Activated naive CD8-positive, alpha-beta T cell treated with anti-CD3 and anti-CD28 coated beads for 36 hours (primary cell): ENCODE measurements around the gene CNKSR3. TPM values are rescaled to one million over a fixed set of nuclear protein-coding genes. Genes with fewer than 3 reads are reported as not detected.
"Not testable (repeated sequence)": the region's sequence is repeated elsewhere in the genome, so short reads cannot be mapped to it uniquely, and the experiment has no call there.

Experiments
- DNase-seq: peaks from one replicate; pipeline ENCODE4 v3.0.0; 2021
- H3K27ac Mint-ChIP-seq: one replicate; pipeline ENCODE4 v1.8.0; 2022; ENCODE audit warnings: mild to moderate bottlenecking, moderate library complexity, mixed read lengths
- H3K27me3 Mint-ChIP-seq: one replicate; pipeline ENCODE4 v1.8.0; 2022; ENCODE audit warnings: mild to moderate bottlenecking, mixed read lengths
- H3K36me3 Mint-ChIP-seq: one replicate; pipeline ENCODE4 v1.8.0; 2021; ENCODE audit warnings: mild to moderate bottlenecking, mixed read lengths
- H3K4me1 Mint-ChIP-seq: one replicate; pipeline ENCODE4 v1.8.0; 2021; ENCODE audit warnings: mixed read lengths
- H3K4me3 Mint-ChIP-seq: one replicate; pipeline ENCODE4 v1.8.0; 2022; ENCODE audit warnings: mild to moderate bottlenecking, moderate library complexity, mixed read lengths
- H3K9me3 Mint-ChIP-seq: one replicate; pipeline ENCODE4 v1.8.0; 2022; ENCODE audit warnings: mixed read lengths
- total RNA-seq, 2 experiments: library from RNA; stranded (reverse); gene quantifications; one replicate each; pipeline ENCODE4 v1.2.3, GENCODE V29; 2021

CNKSR3 gene
- total RNA-seq, 2 experiments from 2014 or later: 1.1 to 1.3 TPM

DNA sequence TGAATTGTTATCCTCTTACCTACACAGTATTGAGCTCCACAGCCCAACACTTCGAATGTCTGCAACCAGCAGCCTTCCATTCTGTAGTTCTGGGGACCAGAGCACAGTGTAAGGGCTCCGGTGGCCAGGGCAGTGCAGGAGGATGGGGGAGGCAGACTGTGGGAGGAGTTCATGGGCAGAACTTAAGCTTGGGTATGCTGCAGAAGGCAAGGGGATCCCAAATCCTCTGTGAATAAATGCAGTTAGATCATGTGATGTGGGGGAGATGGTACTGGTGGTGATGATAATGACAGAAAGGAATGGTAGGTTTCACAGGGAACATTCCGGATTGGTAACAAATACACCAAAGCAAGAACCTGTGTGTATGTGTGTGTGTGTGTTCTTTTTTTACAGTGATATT is 26.5 kb upstream of the CNKSR3 start:
- no peak overlapping the region for H3K27ac Mint-ChIP-seq
- H3K4me3 Mint-ChIP-seq: no peak overlapping the region
- H3K27me3 Mint-ChIP-seq: no peaks in the 10 kb centered on the region

DNA sequence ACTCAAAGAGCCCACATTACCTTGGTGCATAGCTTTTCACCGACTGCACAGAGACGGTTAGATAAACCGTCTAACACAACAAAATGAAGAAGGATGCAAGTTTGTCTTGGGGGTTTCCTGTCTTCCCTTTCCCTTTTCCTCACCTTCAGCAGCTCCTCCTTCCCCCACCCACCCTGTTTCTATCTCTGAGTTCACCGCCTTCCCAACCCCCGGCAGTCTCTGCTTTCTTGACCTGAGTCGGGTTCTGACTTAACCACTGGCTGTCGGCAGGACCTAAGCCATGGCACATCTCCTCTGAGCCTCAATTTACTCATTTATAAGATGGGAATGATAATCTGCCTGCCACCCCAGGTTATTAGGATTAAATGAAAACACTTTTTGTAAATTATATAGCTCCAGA is 25.8 kb upstream of the CNKSR3 start:
- H3K27me3 Mint-ChIP-seq: no peaks in the 10 kb centered on the region
- H3K9me3 Mint-ChIP-seq: no peaks in the 10 kb centered on the region
- no peaks in the 10 kb centered on the region for H3K4me1 Mint-ChIP-seq
- H3K27ac Mint-ChIP-seq: no peak overlapping the region
- DNase-seq: no peak
- H3K36me3 Mint-ChIP-seq: no peaks in the 10 kb centered on the region
- no peak overlapping the region for H3K4me3 Mint-ChIP-seq

More for the DNA sequence above, 26.5 kb upstream of the CNKSR3 start:
- H3K36me3 Mint-ChIP-seq: no peaks in the 10 kb centered on the region
- no peaks in the 10 kb centered on the region for H3K4me1 Mint-ChIP-seq
- no peak for DNase-seq
- H3K9me3 Mint-ChIP-seq: no peaks in the 10 kb centered on the region

DNA sequence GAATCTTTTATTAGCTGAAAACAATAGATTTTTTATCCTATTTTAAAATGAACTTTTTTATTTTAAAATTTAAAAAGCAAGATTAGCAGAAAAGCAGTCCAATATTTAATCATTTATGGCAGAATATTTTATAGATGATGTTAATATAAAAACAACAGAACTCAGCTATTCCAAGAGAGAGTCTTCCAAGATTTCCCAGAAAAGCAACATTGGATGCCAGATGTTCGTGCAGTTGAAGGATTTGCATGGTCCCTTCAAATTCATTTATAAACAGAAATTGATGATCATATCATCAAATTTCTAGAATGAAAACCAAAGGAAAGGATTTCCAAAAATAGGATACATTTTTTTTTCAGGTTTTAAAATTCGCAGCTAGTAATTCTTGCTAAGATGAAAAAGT is 25.4 kb upstream of the CNKSR3 start:
- Mint-ChIP-seq H3K36me3 (no peaks in the 10 kb centered on the region), H3K4me1 (no peaks in the 10 kb centered on the region), H3K27ac (no peak overlapping the region), H3K4me3 (no peak overlapping the region), H3K9me3 (no peaks in the 10 kb centered on the region), H3K27me3 (no peaks in the 10 kb centered on the region)
- DNase-seq: no peak

DNA sequence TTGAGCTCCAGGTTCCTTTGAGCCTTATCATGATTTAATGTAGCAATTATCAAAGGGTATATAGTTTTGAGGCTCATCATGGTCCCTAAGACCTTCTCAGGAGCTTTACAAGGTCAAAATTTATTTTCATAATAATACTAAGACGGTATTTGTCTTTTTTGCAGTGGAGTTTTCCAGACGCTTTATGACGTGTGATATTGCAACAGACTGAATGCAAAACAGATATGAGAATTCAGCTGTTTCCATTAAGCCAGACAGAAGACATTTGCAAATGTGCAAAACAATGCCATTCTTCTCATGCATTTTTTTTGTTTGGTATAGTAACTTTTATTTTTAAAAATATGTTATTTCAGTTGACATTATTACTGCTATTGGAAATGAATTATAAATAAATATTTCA is 24.7 kb upstream of the CNKSR3 start:
- DNase-seq: no peak
- Mint-ChIP-seq H3K36me3 (no peaks in the 10 kb centered on the region), H3K9me3 (no peaks in the 10 kb centered on the region)

GRCh38 chr6:154534531-154534930 is 24.0 kb upstream of the CNKSR3 start:
- DNase-seq: no peak
- H3K4me1 Mint-ChIP-seq: no peaks in the 10 kb centered on the region
- H3K4me3 Mint-ChIP-seq: no peak overlapping the region

More for the DNA sequence above, 24.7 kb upstream of the CNKSR3 start:
- Mint-ChIP-seq H3K4me3 (no peak overlapping the region), H3K4me1 (no peaks in the 10 kb centered on the region), H3K27me3 (no peaks in the 10 kb centered on the region), H3K27ac (no peak overlapping the region)

DNA sequence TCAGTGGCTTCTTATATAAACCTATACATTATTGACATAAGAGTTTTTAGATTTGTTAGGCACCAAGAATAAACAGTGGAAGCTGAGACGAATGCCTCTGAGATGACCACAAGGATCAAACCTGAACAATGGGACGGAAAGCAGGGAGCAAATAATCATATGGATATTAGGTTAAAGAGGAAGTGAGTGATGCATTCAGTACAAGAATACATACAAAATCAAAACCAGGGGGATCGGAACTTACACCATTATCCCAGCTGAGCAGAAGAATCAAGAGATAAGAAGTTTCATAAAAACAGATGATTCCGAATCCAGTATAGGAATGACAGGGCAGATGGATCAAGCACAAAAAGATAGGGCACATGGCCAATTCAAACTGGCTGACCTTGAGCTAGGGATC is 21.9 kb upstream of the CNKSR3 start:
- no peak overlapping the region for H3K4me3 Mint-ChIP-seq
- H3K36me3 Mint-ChIP-seq: no peaks in the 10 kb centered on the region
- H3K4me1 Mint-ChIP-seq: no peaks in the 10 kb centered on the region
- H3K9me3 Mint-ChIP-seq: peaks cover 2% of the 10 kb centered on the region
- no peak overlapping the region for H3K27ac Mint-ChIP-seq
- H3K27me3 Mint-ChIP-seq: no peaks in the 10 kb centered on the region
- DNase-seq: no peak

More at GRCh38 chr6:154534531-154534930, 24.0 kb upstream of the CNKSR3 start:
- H3K27ac Mint-ChIP-seq: no peak overlapping the region
- no peaks in the 10 kb centered on the region for H3K36me3 Mint-ChIP-seq
- H3K9me3 Mint-ChIP-seq: no peaks in the 10 kb centered on the region
- no peaks in the 10 kb centered on the region for H3K27me3 Mint-ChIP-seq

DNA sequence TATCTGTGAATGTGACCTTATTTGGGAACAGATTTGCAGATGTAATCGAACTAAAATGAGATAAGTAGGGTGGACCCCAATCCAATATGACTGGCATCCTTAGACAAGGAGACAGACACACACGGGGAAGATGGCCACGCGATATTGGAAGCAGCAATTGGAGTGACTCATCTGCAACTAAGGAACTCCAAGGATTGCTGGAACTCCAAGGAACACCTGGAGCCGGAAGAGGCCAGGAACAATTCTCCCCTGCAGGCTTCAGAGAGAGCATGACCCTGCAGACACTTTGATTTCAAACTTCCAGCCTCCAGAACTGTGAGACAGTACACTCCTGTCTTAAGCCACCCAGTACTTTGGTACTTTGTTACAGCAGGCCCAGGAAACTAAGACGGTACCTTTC is 19.5 kb upstream of the CNKSR3 start:
- Mint-ChIP-seq H3K4me3 (no peak overlapping the region), H3K4me1 (no peaks in the 10 kb centered on the region), H3K27ac (no peak overlapping the region), H3K27me3 (no peaks in the 10 kb centered on the region), H3K9me3 (peaks cover 2% of the 10 kb centered on the region), H3K36me3 (no peaks in the 10 kb centered on the region)
- DNase-seq: no peak

- no peaks in the 10 kb centered on the region for H3K4me1 Mint-ChIP-seq
- H3K36me3 Mint-ChIP-seq: no peaks in the 10 kb centered on the region
- H3K4me3 Mint-ChIP-seq: no peak overlapping the region
- H3K9me3 Mint-ChIP-seq: peaks cover 2% of the 10 kb centered on the region
- no peaks in the 10 kb centered on the region for H3K27me3 Mint-ChIP-seq
- DNase-seq: no peak
- H3K27ac Mint-ChIP-seq: no peak overlapping the region
Measured at GRCh38 chr6:154528310-154528915, 17.9 kb upstream of the CNKSR3 start.

DNA sequence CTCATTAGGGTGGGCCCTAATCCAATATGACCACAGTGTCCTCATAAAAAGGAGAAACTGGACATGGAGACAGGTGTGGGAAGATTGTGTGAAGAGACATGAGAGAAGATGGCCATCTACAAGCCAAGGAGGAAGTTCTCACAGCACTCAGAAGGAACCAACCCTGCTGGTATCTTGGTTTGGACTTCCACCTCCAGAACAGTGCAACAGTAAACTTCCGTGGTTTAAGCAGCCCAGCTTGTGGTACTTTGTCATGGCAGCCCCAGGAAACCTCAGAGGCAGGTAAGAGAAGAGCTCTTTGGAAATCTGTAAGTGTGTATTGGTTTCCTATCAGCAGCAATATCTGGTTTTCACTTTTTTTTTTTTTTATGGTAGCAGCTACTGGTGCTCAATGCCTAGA is 16.5 kb upstream of the CNKSR3 start:
- Mint-ChIP-seq H3K9me3 (peaks cover 2% of the 10 kb centered on the region), H3K4me1 (no peaks in the 10 kb centered on the region), H3K27ac (no peak overlapping the region), H3K4me3 (no peak overlapping the region), H3K27me3 (no peaks in the 10 kb centered on the region), H3K36me3 (no peaks in the 10 kb centered on the region)
- no peak for DNase-seq

DNA sequence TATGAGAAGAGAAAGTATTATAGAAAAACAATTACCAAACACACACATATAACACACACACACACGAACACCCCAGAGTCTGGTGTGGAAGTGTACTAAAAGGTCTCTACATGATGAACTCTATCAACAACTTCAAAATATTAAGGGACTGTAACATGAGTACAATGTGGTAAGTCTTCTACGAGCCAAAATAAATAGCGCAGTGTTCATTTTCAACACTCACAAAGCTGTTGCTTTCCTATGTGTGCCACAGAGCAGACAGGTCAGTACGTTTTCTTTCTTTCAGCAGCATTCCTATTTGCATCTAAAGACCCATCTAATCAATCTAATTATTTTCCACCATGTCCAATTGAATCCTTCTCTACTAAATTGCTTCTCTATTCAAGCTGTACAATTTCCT is 12.1 kb upstream of the CNKSR3 start:
- H3K27ac Mint-ChIP-seq: no peak overlapping the region
- no peaks in the 10 kb centered on the region for H3K4me1 Mint-ChIP-seq
- H3K36me3 Mint-ChIP-seq: no peaks in the 10 kb centered on the region
- no peaks in the 10 kb centered on the region for H3K9me3 Mint-ChIP-seq
- peaks cover 3% of the 10 kb centered on the region for H3K27me3 Mint-ChIP-seq
- no peak for DNase-seq
- no peak overlapping the region for H3K4me3 Mint-ChIP-seq

- no peak for DNase-seq
- H3K4me3 Mint-ChIP-seq: no peak overlapping the region
- no peaks in the 10 kb centered on the region for H3K36me3 Mint-ChIP-seq
- H3K9me3 Mint-ChIP-seq: no peaks in the 10 kb centered on the region
- no peak overlapping the region for H3K27ac Mint-ChIP-seq
- no peaks in the 10 kb centered on the region for H3K4me1 Mint-ChIP-seq
- H3K27me3 Mint-ChIP-seq: peaks cover 5% of the 10 kb centered on the region
Measured at GRCh38 chr6:154521412-154521811, 10.9 kb upstream of the CNKSR3 start.

GRCh38 chr6:154520280-154520679 is 9.8 kb upstream of the CNKSR3 start:
- no peak overlapping the region for H3K27ac Mint-ChIP-seq
- peaks cover 16% of the 10 kb centered on the region for H3K27me3 Mint-ChIP-seq
- H3K36me3 Mint-ChIP-seq: no peaks in the 10 kb centered on the region
- no peak overlapping the region for H3K4me3 Mint-ChIP-seq
- no peaks in the 10 kb centered on the region for H3K4me1 Mint-ChIP-seq
- H3K9me3 Mint-ChIP-seq: no peaks in the 10 kb centered on the region
- DNase-seq: no peak

DNA sequence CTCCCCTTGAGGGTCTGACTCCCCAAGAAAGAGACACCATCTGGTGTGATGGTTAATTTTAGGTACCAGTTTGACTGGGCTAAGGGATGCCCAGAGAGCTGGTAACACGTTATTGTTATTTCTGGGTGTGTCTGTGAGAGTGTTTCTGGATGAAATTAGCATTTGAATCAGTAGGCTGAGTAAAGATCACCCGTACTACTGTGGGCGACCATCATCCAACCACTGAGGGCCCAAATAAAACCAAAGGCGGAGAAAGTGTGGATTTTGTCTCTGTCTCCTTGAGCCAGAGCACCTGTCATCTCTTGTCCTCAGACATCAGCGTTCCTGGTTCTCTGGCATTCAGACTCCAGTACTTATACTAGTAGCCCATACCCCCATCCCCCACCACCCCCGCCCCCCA is 7.9 kb upstream of the CNKSR3 start:
- no peaks in the 10 kb centered on the region for H3K4me1 Mint-ChIP-seq
- no peak overlapping the region for H3K27ac Mint-ChIP-seq
- no peak for DNase-seq
- H3K9me3 Mint-ChIP-seq: no peaks in the 10 kb centered on the region
- H3K27me3 Mint-ChIP-seq: peaks cover 27% of the 10 kb centered on the region
- H3K4me3 Mint-ChIP-seq: no peak overlapping the region
- H3K36me3 Mint-ChIP-seq: no peaks in the 10 kb centered on the region

DNA sequence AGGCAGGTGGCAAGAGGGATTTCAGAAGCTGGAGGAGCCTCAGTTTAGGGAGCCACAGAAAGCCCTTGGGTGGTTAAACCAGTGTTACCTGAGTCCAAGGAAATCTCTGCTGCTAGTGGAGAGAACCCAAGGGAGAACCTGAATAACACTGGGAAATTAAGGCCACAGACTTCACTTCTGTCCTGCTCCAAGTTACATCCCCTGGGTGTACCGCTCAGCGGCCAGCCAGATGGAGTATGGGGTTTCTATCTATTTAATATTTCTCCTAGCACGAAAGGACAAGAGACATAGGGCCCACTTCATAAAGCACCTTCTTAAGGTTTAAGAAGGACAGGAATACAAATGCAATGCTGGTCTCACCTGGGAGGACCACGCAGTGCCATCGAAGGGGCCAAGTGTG is 5.8 kb upstream of the CNKSR3 start:
- Mint-ChIP-seq H3K27ac (no peak overlapping the region), H3K36me3 (no peaks in the 10 kb centered on the region), H3K4me3 (no peak overlapping the region), H3K9me3 (no peaks in the 10 kb centered on the region), H3K4me1 (peaks cover 2% of the 10 kb centered on the region), H3K27me3 (peaks cover 46% of the 10 kb centered on the region)
- no peak for DNase-seq

DNA sequence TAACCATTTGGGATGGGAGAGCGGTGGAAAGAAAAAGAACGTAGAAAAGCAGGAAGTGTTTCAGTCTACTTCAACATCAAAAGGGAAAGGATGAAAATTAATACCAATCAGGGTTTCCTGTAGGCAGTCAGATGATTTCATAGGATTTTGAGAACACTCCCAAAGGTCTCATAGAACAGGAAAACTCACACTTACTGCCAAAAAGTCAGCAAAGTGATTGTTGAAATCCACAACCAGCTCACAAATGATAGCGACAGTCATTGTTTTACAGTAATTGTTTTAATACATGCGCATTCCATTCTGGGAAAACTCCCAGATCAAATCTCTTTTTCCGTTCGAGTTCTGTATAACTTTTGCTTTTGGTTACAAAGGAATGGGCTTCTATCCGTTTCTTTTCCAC is 5.3 kb upstream of the CNKSR3 start:
- Mint-ChIP-seq H3K4me1 (peaks cover 2% of the 10 kb centered on the region), H3K36me3 (no peaks in the 10 kb centered on the region), H3K27me3 (peaks cover 51% of the 10 kb centered on the region), H3K27ac (no peak overlapping the region), H3K4me3 (no peak overlapping the region), H3K9me3 (no peaks in the 10 kb centered on the region)
- no peak for DNase-seq

GRCh38 chr6:154515076-154515475 is 4.6 kb upstream of the CNKSR3 start:
- not testable (repeated sequence) for H3K27ac Mint-ChIP-seq, H3K4me3 Mint-ChIP-seq, H3K4me1 Mint-ChIP-seq, DNase-seq, H3K9me3 Mint-ChIP-seq, H3K36me3 Mint-ChIP-seq
- H3K27me3 Mint-ChIP-seq: peaks cover 53% of the 10 kb centered on the region
